Measurements from ENCODE around the gene C1QTNF12. TPM values are rescaled to one million over a fixed set of nuclear protein-coding genes. Genes with fewer than 3 reads are reported as not detected.

C1QTNF12 gene
- total and polyA plus RNA-seq, 2 of the 8 experiments (the other 6 are each of a cell fraction or from before 2014, with no cell fraction given) = 2.1 to 3.7 TPM

- H4K5ac ChIP-seq (ENCODE audit: insufficient read length, low read depth, low read length) = no peak overlapping the region
- no peak overlapping the region for H2BK12ac ChIP-seq (ENCODE audit: low read depth, low read length)
- H3K4ac ChIP-seq (replicated peaks; ENCODE audit: insufficient read length, low read depth, low read length) = no peak overlapping the region
- FAIRE-seq = no peak
- no peaks in the 10 kb centered on the region for H3K36me3 ChIP-seq (ENCODE audit: control insufficient read depth in 2 of 4, insufficient read depth in 4 of 4, low read length in 3 of 4)
- H3K23me2 ChIP-seq (ENCODE audit: low read depth, low read length) = no peaks in the 10 kb centered on the region
- H4K91ac ChIP-seq (replicated peaks; ENCODE audit: insufficient read length, low read length) = no peak overlapping the region
- H2BK15ac ChIP-seq (ENCODE audit: low read length) = no peak overlapping the region
- H2BK120ac ChIP-seq (replicated peaks; ENCODE audit: low read depth, low read length) = no peak overlapping the region
- ChIA-PET POLR2A (ENCODE audit: partially characterized antibody) (interaction anchor here (0.7 to 1.0 kb wide), 2 partner anchors 13 to 370 kb away, joined by 3 read pairs; no protein-coding TSS in a partner anchor), CTCF (ENCODE audit: partially characterized antibody) (interaction anchor here (0.9 to 3.5 kb wide), 2 partner anchors 72 to 210 kb away, joined by 3 to 14 read pairs; no protein-coding TSS in a partner anchor)
- no peak overlapping the region for H3K4me2 ChIP-seq (ENCODE audit: insufficient read depth in 1 of 2, low read depth in 2 of 2, low read length in 2 of 2)
- no peaks in the 10 kb centered on the region; a peak in 3 of 7 replicates for H3K27me3 ChIP-seq (replicated peaks in 1 of 4; ENCODE audit: control insufficient read depth in 3 of 4, extremely low read depth in 1 of 4, insufficient read depth in 3 of 4, low read length in 3 of 4)
- H3K79me1 ChIP-seq (ENCODE audit: low read depth, low read length) = no peaks in the 10 kb centered on the region
- H3K14ac ChIP-seq (ENCODE audit: insufficient read length) = no peak overlapping the region
- H4K20me1 ChIP-seq (replicated peaks in 1 of 2; ENCODE audit: control insufficient read depth in 1 of 2, insufficient read depth in 2 of 2, low read length in 2 of 2) = no peaks in the 10 kb centered on the region
- no peaks in the 10 kb centered on the region for H3K79me2 ChIP-seq (ENCODE audit: control insufficient read depth in 1 of 2, insufficient read depth in 2 of 2, low read length in 2 of 2)
- no peak for TF ChIP-seq RFX5 (IDR thresholded peaks at IDR 0.05; ENCODE audit: borderline replicate concordance, low read depth, low read length)
- H3K56ac ChIP-seq (replicated peaks; ENCODE audit: insufficient read length, low read depth, low read length) = no peak overlapping the region
- no peak overlapping the region for H2AK5ac ChIP-seq (ENCODE audit: low read depth, low read length)
- H3K4me1 ChIP-seq (replicated peaks in 1 of 4; ENCODE audit: control insufficient read depth in 3 of 4, insufficient read depth in 4 of 4, low read length in 3 of 4) = no peaks in the 10 kb centered on the region; a peak in 1 of 7 replicates
- H4K8ac ChIP-seq (ENCODE audit: extremely low read depth, insufficient read depth, low read length) = no peak overlapping the region
- H2BK20ac ChIP-seq (ENCODE audit: low read length) = no peak overlapping the region
- H3K23ac ChIP-seq (ENCODE audit: insufficient read length) = no peak overlapping the region
- 87% methylated on average over 3 of the region's 3 CpGs; no CpG with 5 or more reads in 1 of the 2 experiments for WGBS, 2 experiments (ENCODE audit: extremely low coverage in 1 of 2, insufficient coverage in 1 of 2, insufficient read length in 1 of 2, insufficient replicate concordance in 2 of 2, low coverage in 1 of 2, low lambda C conversion rate in 2 of 2, missing lambda C conversion rate in 1 of 2)
- H3K4me3 ChIP-seq (ENCODE audit: extremely low read depth in 1 of 4, insufficient read depth in 2 of 4, low read depth in 3 of 4, low read length in 4 of 4) = no peak overlapping the region
- DNase-seq (ENCODE audit: low read depth in 1 of 2, low spot score in 2 of 2) = no peak
- no peak overlapping the region for H3K9ac ChIP-seq (replicated peaks in 1 of 4; ENCODE audit: extremely low read depth in 1 of 4, low read depth in 3 of 4, low read length in 3 of 4)
- no peak overlapping the region for H3K18ac ChIP-seq (ENCODE audit: extremely low read depth, low read length)
- peaks cover 5 to 14% of the 10 kb centered on the region in 2 experiments; a peak in 3 of 4 replicates for H3K9me3 ChIP-seq (ENCODE audit: insufficient read depth in 2 of 2, low read depth in 1 of 2, low read length in 1 of 2)
- no peak overlapping the region for H2AFZ ChIP-seq (ENCODE audit: low read length)
- no peak overlapping the region for H3K27ac ChIP-seq (ENCODE audit: low read depth, low read length)
- H2BK5ac ChIP-seq (ENCODE audit: low read depth, low read length) = no peak overlapping the region
These were observed 51.8 kb downstream of the C1QTNF12 start for GRCh38 chr1:1194723-1195122.

Small RNA genes within 50 kb of the gene (microRNA-seq; reads per million reads assigned to microRNA genes)
- gene MIR6726 (ENCODE audit: borderline microRNAs expressed in 2 of 2, borderline number of aligned reads in 2 of 2, borderline replicate concordance in 1 of 2) = 0.23 to 0.61 reads per million in 2 experiments

Small RNA genes within 50 kb of the gene (small RNA-seq; reads per million reads assigned to genes)
- gene MIR6726 (ENCODE audit: insufficient read depth) = 0.51 reads per million

Other genes starting within 250 kb of the C1QTNF12 start
- 1.2 and 2.8 TPM in 2 replicates for gene HES4, start 246.6 kb downstream of the C1QTNF12 start, total RNA-seq (2021; fragmentation: NEBNext Ultra II Directional; extraction: Animal tissue kit (Norgen Biotek cat#: 25700))
- gene HES4, start 246.6 kb downstream of the C1QTNF12 start, polyA plus RNA-seq (2011; rRNA removed) = 3.5 and 12.8 TPM in 2 replicates
- 27.7 and 29.3 TPM in 2 replicates for gene ISG15, start 233.2 kb downstream of the C1QTNF12 start, total RNA-seq (2021; fragmentation: NEBNext Ultra II Directional; extraction: Animal tissue kit (Norgen Biotek cat#: 25700))
- 121 and 123 TPM in 2 replicates for gene ISG15, start 233.2 kb downstream of the C1QTNF12 start, polyA plus RNA-seq (2011; rRNA removed)
- 155 and 162 TPM in 2 replicates for gene AGRN, start 226.6 kb downstream of the C1QTNF12 start, total RNA-seq (2021; fragmentation: NEBNext Ultra II Directional; extraction: Animal tissue kit (Norgen Biotek cat#: 25700))
- gene AGRN, start 226.6 kb downstream of the C1QTNF12 start, polyA plus RNA-seq (2011; rRNA removed) = 52.3 and 104 TPM in 2 replicates
- not detected in 2 replicates for gene RNF223, start 172.4 kb downstream of the C1QTNF12 start, total RNA-seq (2021; fragmentation: NEBNext Ultra II Directional; extraction: Animal tissue kit (Norgen Biotek cat#: 25700))
- not detected in 2 replicates for gene RNF223, start 172.4 kb downstream of the C1QTNF12 start, polyA plus RNA-seq (2011; rRNA removed)
- 10.9 and 12.4 TPM in 2 replicates for gene C1orf159, start 130.6 kb downstream of the C1QTNF12 start, total RNA-seq (2021; fragmentation: NEBNext Ultra II Directional; extraction: Animal tissue kit (Norgen Biotek cat#: 25700))
- gene C1orf159, start 130.6 kb downstream of the C1QTNF12 start, polyA plus RNA-seq (2011; rRNA removed) = 10.0 and 15.7 TPM in 2 replicates
- 1.6 and 1.7 TPM in 2 replicates for gene TTLL10, start 72.8 kb downstream of the C1QTNF12 start, total RNA-seq (2021; fragmentation: NEBNext Ultra II Directional; extraction: Animal tissue kit (Norgen Biotek cat#: 25700))
- gene TTLL10, start 72.8 kb downstream of the C1QTNF12 start, polyA plus RNA-seq (2011; rRNA removed) = 1.1 and 2.0 TPM in 2 replicates
- gene TNFRSF18, start 40.1 kb downstream of the C1QTNF12 start, total RNA-seq (2021; fragmentation: NEBNext Ultra II Directional; extraction: Animal tissue kit (Norgen Biotek cat#: 25700)) = 0.92 and 1.5 TPM in 2 replicates
- gene TNFRSF18, start 40.1 kb downstream of the C1QTNF12 start, polyA plus RNA-seq (2011; rRNA removed) = 2.5 and 2.7 TPM in 2 replicates
- gene TNFRSF4, start 32.6 kb downstream of the C1QTNF12 start, total RNA-seq (2021; fragmentation: NEBNext Ultra II Directional; extraction: Animal tissue kit (Norgen Biotek cat#: 25700)) = not detected in 2 replicates
- 0.06 TPM in 1 of 2 replicates, not detected in the other for gene TNFRSF4, start 32.6 kb downstream of the C1QTNF12 start, polyA plus RNA-seq (2011; rRNA removed)
- gene SDF4, start 14.7 kb downstream of the C1QTNF12 start, total RNA-seq (2021; fragmentation: NEBNext Ultra II Directional; extraction: Animal tissue kit (Norgen Biotek cat#: 25700)) = 72.2 and 75.6 TPM in 2 replicates
- 45.5 and 69.8 TPM in 2 replicates for gene SDF4, start 14.7 kb downstream of the C1QTNF12 start, polyA plus RNA-seq (2011; rRNA removed)
- 18.2 and 18.4 TPM in 2 replicates for gene B3GALT6, start 14.5 kb downstream of the C1QTNF12 start, total RNA-seq (2021; fragmentation: NEBNext Ultra II Directional; extraction: Animal tissue kit (Norgen Biotek cat#: 25700))
- gene B3GALT6, start 14.5 kb downstream of the C1QTNF12 start, polyA plus RNA-seq (2011; rRNA removed) = 20.4 and 23.1 TPM in 2 replicates
- 67.2 and 67.9 TPM in 2 replicates for gene UBE2J2, start 27.1 kb upstream of the C1QTNF12 start, total RNA-seq (2021; fragmentation: NEBNext Ultra II Directional; extraction: Animal tissue kit (Norgen Biotek cat#: 25700))
- gene UBE2J2, start 27.1 kb upstream of the C1QTNF12 start, polyA plus RNA-seq (2011; rRNA removed) = 33.6 and 47.3 TPM in 2 replicates
- gene SCNN1D, start 33.7 kb upstream of the C1QTNF12 start, total RNA-seq (2021; fragmentation: NEBNext Ultra II Directional; extraction: Animal tissue kit (Norgen Biotek cat#: 25700)) = 0.90 and 1.2 TPM in 2 replicates
- gene SCNN1D, start 33.7 kb upstream of the C1QTNF12 start, polyA plus RNA-seq (2011; rRNA removed) = 2.5 and 4.1 TPM in 2 replicates
- 26.5 and 28.3 TPM in 2 replicates for gene ACAP3, start 61.2 kb upstream of the C1QTNF12 start, total RNA-seq (2021; fragmentation: NEBNext Ultra II Directional; extraction: Animal tissue kit (Norgen Biotek cat#: 25700))
- 14.8 and 30.0 TPM in 2 replicates for gene ACAP3, start 61.2 kb upstream of the C1QTNF12 start, polyA plus RNA-seq (2011; rRNA removed)
- gene PUSL1, start 61.9 kb upstream of the C1QTNF12 start, total RNA-seq (2021; fragmentation: NEBNext Ultra II Directional; extraction: Animal tissue kit (Norgen Biotek cat#: 25700)) = 38.8 and 40.1 TPM in 2 replicates
- gene PUSL1, start 61.9 kb upstream of the C1QTNF12 start, polyA plus RNA-seq (2011; rRNA removed) = 87.4 and 108 TPM in 2 replicates
- 113 and 116 TPM in 2 replicates for gene INTS11, start 77.9 kb upstream of the C1QTNF12 start, total RNA-seq (2021; fragmentation: NEBNext Ultra II Directional; extraction: Animal tissue kit (Norgen Biotek cat#: 25700))
- gene INTS11, start 77.9 kb upstream of the C1QTNF12 start, polyA plus RNA-seq (2011; rRNA removed) = 243 and 324 TPM in 2 replicates
- 10.6 and 13.3 TPM in 2 replicates for gene CPTP, start 78.1 kb upstream of the C1QTNF12 start, total RNA-seq (2021; fragmentation: NEBNext Ultra II Directional; extraction: Animal tissue kit (Norgen Biotek cat#: 25700))
- 8.1 and 13.4 TPM in 2 replicates for gene CPTP, start 78.1 kb upstream of the C1QTNF12 start, polyA plus RNA-seq (2011; rRNA removed)
- 0.11 and 0.19 TPM in 2 replicates for gene TAS1R3, start 84.6 kb upstream of the C1QTNF12 start, total RNA-seq (2021; fragmentation: NEBNext Ultra II Directional; extraction: Animal tissue kit (Norgen Biotek cat#: 25700))
- gene TAS1R3, start 84.6 kb upstream of the C1QTNF12 start, polyA plus RNA-seq (2011; rRNA removed) = 0.03 and 0.16 TPM in 2 replicates
- 56.0 and 58.9 TPM in 2 replicates for gene DVL1, start 102.7 kb upstream of the C1QTNF12 start, total RNA-seq (2021; fragmentation: NEBNext Ultra II Directional; extraction: Animal tissue kit (Norgen Biotek cat#: 25700))
- 39.4 and 59.8 TPM in 2 replicates for gene DVL1, start 102.7 kb upstream of the C1QTNF12 start, polyA plus RNA-seq (2011; rRNA removed)
- gene MXRA8, start 111.8 kb upstream of the C1QTNF12 start, total RNA-seq (2021; fragmentation: NEBNext Ultra II Directional; extraction: Animal tissue kit (Norgen Biotek cat#: 25700)) = 10.0 and 10.5 TPM in 2 replicates
- 17.2 and 35.4 TPM in 2 replicates for gene MXRA8, start 111.8 kb upstream of the C1QTNF12 start, polyA plus RNA-seq (2011; rRNA removed)
- gene AURKAIP1, start 128.5 kb upstream of the C1QTNF12 start, total RNA-seq (2021; fragmentation: NEBNext Ultra II Directional; extraction: Animal tissue kit (Norgen Biotek cat#: 25700)) = 194 TPM in 2 replicates
- 87.8 and 138 TPM in 2 replicates for gene AURKAIP1, start 128.5 kb upstream of the C1QTNF12 start, polyA plus RNA-seq (2011; rRNA removed)
- gene CCNL2, start 152.6 kb upstream of the C1QTNF12 start, total RNA-seq (2021; fragmentation: NEBNext Ultra II Directional; extraction: Animal tissue kit (Norgen Biotek cat#: 25700)) = 120 TPM in 2 replicates
- gene CCNL2, start 152.6 kb upstream of the C1QTNF12 start, polyA plus RNA-seq (2011; rRNA removed) = 79.8 and 121 TPM in 2 replicates
- gene MRPL20, start 160.6 kb upstream of the C1QTNF12 start, total RNA-seq (2021; fragmentation: NEBNext Ultra II Directional; extraction: Animal tissue kit (Norgen Biotek cat#: 25700)) = 126 and 130 TPM in 2 replicates
- gene MRPL20, start 160.6 kb upstream of the C1QTNF12 start, polyA plus RNA-seq (2011; rRNA removed) = 138 and 151 TPM in 2 replicates
- 1.8 and 2.2 TPM in 2 replicates for gene ANKRD65, start 174.6 kb upstream of the C1QTNF12 start, total RNA-seq (2021; fragmentation: NEBNext Ultra II Directional; extraction: Animal tissue kit (Norgen Biotek cat#: 25700))
- gene ANKRD65, start 174.6 kb upstream of the C1QTNF12 start, polyA plus RNA-seq (2011; rRNA removed) = 1.7 and 2.0 TPM in 2 replicates
- gene VWA1, start 189.0 kb upstream of the C1QTNF12 start, total RNA-seq (2021; fragmentation: NEBNext Ultra II Directional; extraction: Animal tissue kit (Norgen Biotek cat#: 25700)) = 36.6 and 42.0 TPM in 2 replicates
- gene VWA1, start 189.0 kb upstream of the C1QTNF12 start, polyA plus RNA-seq (2011; rRNA removed) = 16.0 and 19.5 TPM in 2 replicates
- 1.3 and 2.0 TPM in 2 replicates for gene ATAD3C, start 203.0 kb upstream of the C1QTNF12 start, total RNA-seq (2021; fragmentation: NEBNext Ultra II Directional; extraction: Animal tissue kit (Norgen Biotek cat#: 25700))
- 2.7 and 2.8 TPM in 2 replicates for gene ATAD3C, start 203.0 kb upstream of the C1QTNF12 start, polyA plus RNA-seq (2011; rRNA removed)
- 63.0 and 64.4 TPM in 2 replicates for gene ATAD3B, start 225.0 kb upstream of the C1QTNF12 start, total RNA-seq (2021; fragmentation: NEBNext Ultra II Directional; extraction: Animal tissue kit (Norgen Biotek cat#: 25700))
- gene ATAD3B, start 225.0 kb upstream of the C1QTNF12 start, polyA plus RNA-seq (2011; rRNA removed) = 31.3 and 43.9 TPM in 2 replicates